HG03196 (cell line): ENCODE data around the gene OTOL1.

Experiments
- ATAC-seq: cut with Tn5 transposase; IDR thresholded peaks from one replicate; pipeline ENCODE4 v1.9.1; 2021; ENCODE audit not compliant: unreplicated experiment

The OTOL1 gene

DNA sequence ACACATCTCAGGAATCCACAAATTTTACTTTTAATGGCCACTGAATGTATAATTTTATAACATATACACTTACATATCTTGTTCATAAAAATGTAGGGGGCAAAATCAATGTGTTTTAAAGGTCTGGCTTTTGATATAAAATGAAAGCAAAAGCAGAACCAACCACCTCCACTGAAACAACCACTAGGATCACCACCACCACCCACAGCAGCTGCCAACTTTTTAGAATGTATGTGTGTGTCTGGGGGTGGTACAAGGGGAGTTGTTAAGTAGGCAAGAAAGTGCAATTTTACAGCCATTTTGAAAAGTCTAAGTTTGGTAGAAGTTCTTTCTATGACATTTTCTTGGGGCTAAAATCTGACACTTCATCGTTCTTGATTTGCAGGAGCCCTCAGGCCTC is 44.0 kb downstream of the OTOL1 start:
- peak; percentile 74 for ATAC-seq

- no peak for ATAC-seq
These were observed 49.2 kb downstream of the OTOL1 start for GRCh38 chr3:161545824-161546223.

- no peak for ATAC-seq
These were observed 51.7 kb downstream of the OTOL1 start for GRCh38 chr3:161548301-161548700.

- no peak for ATAC-seq
These were observed 52.7 kb downstream of the OTOL1 start for GRCh38 chr3:161549261-161549660.

- ATAC-seq, result no peak
These were observed 54.0 kb downstream of the OTOL1 start for GRCh38 chr3:161550491-161551195.

GRCh38 chr3:161551697-161552096 is 55.1 kb downstream of the OTOL1 start:
- no peak for ATAC-seq

DNA sequence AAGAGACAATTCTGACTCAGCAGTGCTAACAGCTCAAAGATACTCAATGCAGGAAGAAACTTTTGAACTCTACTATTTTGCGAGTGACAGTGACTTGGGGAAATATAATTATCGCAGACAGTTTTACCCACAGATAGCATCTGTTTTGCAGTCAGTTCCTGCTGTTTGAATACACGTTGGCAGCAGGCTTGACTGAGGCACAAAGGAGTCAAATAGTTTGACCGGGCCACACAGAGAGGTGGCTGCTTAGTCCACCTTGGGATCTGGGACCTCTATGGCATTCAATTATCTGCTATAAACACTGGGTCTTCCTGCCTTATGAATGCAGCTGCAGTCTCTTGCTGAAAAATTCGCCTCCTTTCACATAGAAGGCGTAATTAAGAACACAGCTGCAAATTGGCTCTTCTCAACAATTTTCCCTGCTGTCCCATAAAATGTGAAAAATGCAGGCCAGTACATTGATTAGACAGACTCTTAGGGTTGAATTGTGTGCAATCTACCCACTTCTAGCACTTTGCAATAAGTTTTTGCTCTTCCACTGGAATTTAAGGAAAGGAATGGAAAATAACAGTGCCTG is 56.5 kb downstream of the OTOL1 start:
- ATAC-seq, result no peak
